ENCODE results near the gene HOXA3.

The HOXA3 gene

DNA sequence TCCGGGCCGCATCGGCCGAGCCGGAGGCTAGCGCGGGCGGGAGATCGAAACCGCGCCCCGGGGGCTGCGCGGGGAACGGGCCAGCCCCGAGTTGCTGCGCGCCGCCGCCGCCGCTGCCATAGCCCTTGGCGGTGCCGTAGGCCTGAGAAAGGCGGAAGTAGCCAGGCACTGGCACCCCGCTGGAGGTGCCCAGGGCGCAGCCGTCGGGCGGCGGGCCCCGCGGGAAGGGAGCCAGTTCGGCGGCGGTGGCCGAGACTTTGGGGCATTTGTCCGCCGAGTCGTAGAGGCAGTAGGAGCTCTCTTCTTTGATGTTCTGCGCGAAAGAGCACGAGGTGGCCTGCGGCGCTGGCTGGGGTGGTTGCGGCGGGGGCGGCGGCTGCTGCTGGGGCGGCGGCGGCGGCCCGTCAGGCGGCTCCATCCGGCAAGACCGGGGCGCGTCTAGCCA is 21.1 kb upstream of the HOXA3 start:
- TF ChIP-seq, protein P1, sequence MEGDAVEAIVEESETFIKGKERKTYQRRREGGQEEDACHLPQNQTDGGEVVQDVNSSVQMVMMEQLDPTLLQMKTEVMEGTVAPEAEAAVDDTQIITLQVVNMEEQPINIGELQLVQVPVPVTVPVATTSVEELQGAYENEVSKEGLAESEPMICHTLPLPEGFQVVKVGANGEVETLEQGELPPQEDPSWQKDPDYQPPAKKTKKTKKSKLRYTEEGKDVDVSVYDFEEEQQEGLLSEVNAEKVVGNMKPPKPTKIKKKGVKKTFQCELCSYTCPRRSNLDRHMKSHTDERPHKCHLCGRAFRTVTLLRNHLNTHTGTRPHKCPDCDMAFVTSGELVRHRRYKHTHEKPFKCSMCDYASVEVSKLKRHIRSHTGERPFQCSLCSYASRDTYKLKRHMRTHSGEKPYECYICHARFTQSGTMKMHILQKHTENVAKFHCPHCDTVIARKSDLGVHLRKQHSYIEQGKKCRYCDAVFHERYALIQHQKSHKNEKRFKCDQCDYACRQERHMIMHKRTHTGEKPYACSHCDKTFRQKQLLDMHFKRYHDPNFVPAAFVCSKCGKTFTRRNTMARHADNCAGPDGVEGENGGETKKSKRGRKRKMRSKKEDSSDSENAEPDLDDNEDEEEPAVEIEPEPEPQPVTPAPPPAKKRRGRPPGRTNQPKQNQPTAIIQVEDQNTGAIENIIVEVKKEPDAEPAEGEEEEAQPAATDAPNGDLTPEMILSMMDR (IDR thresholded peaks at IDR 0.05; ENCODE audit: low read depth, low read length, poor library complexity, severe bottlenecking), result no peak
- peak; percentile 84 for TF ChIP-seq EZH2phosphoT487 (IDR thresholded peaks at IDR 0.05; ENCODE audit: borderline replicate concordance, low read length)
- Histone ChIP-seq H3K36me3 (ENCODE audit: control insufficient read depth, low read length) (no peaks in the 10 kb centered on the region), H3F3A (ENCODE audit: control insufficient read depth, insufficient read depth) (peaks cover 10% of the 10 kb centered on the region), H3K27ac (ENCODE audit: low read depth, low read length) (no peak overlapping the region), H3K4me2 (ENCODE audit: low read length) (peak overlapping the region; percentile 73), H3K9me3 (ENCODE audit: control insufficient read depth, insufficient read depth, low read length) (no peaks in the 10 kb centered on the region), H3K27me3 (ENCODE audit: control insufficient read depth, low read length) (peaks cover 67% of the 10 kb centered on the region), H3K79me2 (ENCODE audit: control insufficient read depth, low read length) (no peaks in the 10 kb centered on the region), H3K9me2 (replicated peaks; ENCODE audit: control insufficient read depth, low read length) (no peaks in the 10 kb centered on the region), H4K20me1 (ENCODE audit: control insufficient read depth, insufficient read depth, low read depth, low read length) (peaks cover 5% of the 10 kb centered on the region; the same call in 1 of the 2 replicates), H3K4me1 (ENCODE audit: control insufficient read depth, low read length) (peaks cover 13% of the 10 kb centered on the region), H3K4me3 (ENCODE audit: low read length) (peak overlapping the region; percentile 66)

DNA sequence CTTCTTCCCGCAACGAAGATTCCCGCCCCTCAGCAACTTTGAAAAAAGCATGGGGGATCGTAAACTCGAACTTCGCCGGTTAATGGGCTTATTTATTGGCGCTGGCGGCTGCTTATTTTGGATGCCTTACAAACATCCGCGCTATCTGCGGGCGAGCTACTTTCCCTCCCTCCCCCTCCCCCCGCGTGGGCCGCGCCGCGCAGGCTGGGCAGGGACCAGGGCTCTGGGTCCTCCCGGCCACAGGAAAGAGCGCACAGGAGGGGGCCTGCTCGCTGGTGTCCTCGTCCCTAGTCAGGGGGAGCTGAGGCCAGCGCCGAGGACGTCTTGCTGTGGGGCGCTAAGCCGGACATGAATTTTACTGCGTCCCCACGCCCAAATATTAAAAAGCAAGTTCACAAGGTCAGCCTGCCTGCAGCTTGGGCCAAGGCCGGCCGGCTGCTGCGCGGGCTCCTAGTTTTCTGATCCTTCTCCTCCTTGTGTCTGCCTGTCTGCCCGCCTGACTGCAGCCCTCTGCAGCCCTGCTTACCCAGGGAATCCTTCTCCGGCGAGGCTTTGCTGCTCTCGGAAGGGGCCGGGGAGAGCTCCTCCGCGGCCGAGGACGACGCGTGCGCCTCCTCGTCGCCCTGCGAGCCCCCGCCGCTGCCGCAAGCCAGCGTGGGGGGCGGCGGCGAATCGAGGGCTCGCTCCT is 20.6 kb upstream of the HOXA3 start:
- Histone ChIP-seq H3K4me3 (ENCODE audit: low read length) (peak overlapping the region; percentile 66), H3K36me3 (ENCODE audit: control insufficient read depth, low read length) (no peaks in the 10 kb centered on the region), H3K27ac (ENCODE audit: low read depth, low read length) (no peak overlapping the region), H3K4me1 (ENCODE audit: control insufficient read depth, low read length) (peaks cover 13% of the 10 kb centered on the region), H3K4me2 (ENCODE audit: low read length) (peak overlapping the region; percentile 73), H3K79me2 (ENCODE audit: control insufficient read depth, low read length) (no peaks in the 10 kb centered on the region), H4K20me1 (ENCODE audit: control insufficient read depth, insufficient read depth, low read depth, low read length) (peaks cover 5% of the 10 kb centered on the region; the same call in 1 of the 2 replicates), H3K27me3 (ENCODE audit: control insufficient read depth, low read length) (peaks cover 73% of the 10 kb centered on the region), H3F3A (ENCODE audit: control insufficient read depth, insufficient read depth) (peaks cover 10% of the 10 kb centered on the region), H3K9me2 (replicated peaks; ENCODE audit: control insufficient read depth, low read length) (no peaks in the 10 kb centered on the region), H3K9me3 (ENCODE audit: control insufficient read depth, insufficient read depth, low read length) (no peaks in the 10 kb centered on the region)
- TF ChIP-seq EZH2phosphoT487 (IDR thresholded peaks at IDR 0.05; ENCODE audit: borderline replicate concordance, low read length), result no peak
- TF ChIP-seq, protein P1 (IDR thresholded peaks at IDR 0.05; ENCODE audit: low read depth, low read length, poor library complexity, severe bottlenecking), result no peak

DNA sequence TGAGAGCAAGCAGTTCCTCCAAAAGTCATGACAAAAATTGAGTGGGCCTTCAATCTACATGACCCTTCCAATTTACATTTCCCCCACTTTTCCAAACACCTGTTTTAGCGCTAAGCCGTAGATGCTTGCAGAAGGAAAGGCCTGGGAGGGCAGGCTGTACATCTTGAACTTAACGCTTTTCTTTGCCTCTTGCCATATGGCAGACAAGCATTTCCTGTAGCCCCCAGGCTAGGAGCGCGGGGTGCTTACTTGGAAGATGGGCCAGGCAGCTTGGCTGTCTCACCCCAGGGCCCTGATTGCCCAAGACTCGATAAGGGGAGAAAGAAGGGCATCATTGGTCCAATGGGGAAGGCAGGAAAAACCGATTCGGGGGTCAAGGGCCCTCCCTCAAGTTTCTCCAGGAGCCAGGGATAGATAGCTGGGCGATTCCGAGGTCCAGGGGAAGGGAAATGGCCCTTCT is 20.0 kb upstream of the HOXA3 start:
- Histone ChIP-seq H3K4me2 (ENCODE audit: low read length) (peak overlapping the region; percentile 73; the same call in 1 of the 2 replicates), H4K20me1 (ENCODE audit: control insufficient read depth, insufficient read depth, low read depth, low read length) (peaks cover 5% of the 10 kb centered on the region; the same call in 1 of the 2 replicates), H3K4me3 (ENCODE audit: low read length) (no peak overlapping the region), H3K4me1 (ENCODE audit: control insufficient read depth, low read length) (peaks cover 13% of the 10 kb centered on the region), H3K27ac (ENCODE audit: low read depth, low read length) (no peak overlapping the region), H3F3A (ENCODE audit: control insufficient read depth, insufficient read depth) (peaks cover 10% of the 10 kb centered on the region), H3K79me2 (ENCODE audit: control insufficient read depth, low read length) (no peaks in the 10 kb centered on the region), H3K9me2 (replicated peaks; ENCODE audit: control insufficient read depth, low read length) (no peaks in the 10 kb centered on the region), H3K36me3 (ENCODE audit: control insufficient read depth, low read length) (no peaks in the 10 kb centered on the region), H3K9me3 (ENCODE audit: control insufficient read depth, insufficient read depth, low read length) (no peaks in the 10 kb centered on the region), H3K27me3 (ENCODE audit: control insufficient read depth, low read length) (peaks cover 79% of the 10 kb centered on the region)
- no peak for TF ChIP-seq EZH2phosphoT487 (IDR thresholded peaks at IDR 0.05; ENCODE audit: borderline replicate concordance, low read length)
- TF ChIP-seq, protein P1 (IDR thresholded peaks at IDR 0.05; ENCODE audit: low read depth, low read length, poor library complexity, severe bottlenecking), result no peak

Data from DOHH2 (cell line).